Activated gamma-delta T cell (primary cell): ENCODE measurements around the gene HSPA1B.
A peak's percentile ranks its signal among the peaks of the same experiment; 100 is the strongest.
"Not testable (repeated sequence)": the region's sequence is repeated elsewhere in the genome, so short reads cannot be mapped to it uniquely, and the experiment has no call there.

Experiments used
- DNase-seq: peaks from one replicate; lab custom pipeline; 2025; lab: John Stamatoyannopoulos, UW
- total RNA-seq, 2 donors: gene quantifications; one replicate each; lab custom pipeline; 2026; lab: John Stamatoyannopoulos, UW

The HSPA1B gene
- 16.0 to 59.9 reads per million in 2 donors for total RNA-seq

DNA sequence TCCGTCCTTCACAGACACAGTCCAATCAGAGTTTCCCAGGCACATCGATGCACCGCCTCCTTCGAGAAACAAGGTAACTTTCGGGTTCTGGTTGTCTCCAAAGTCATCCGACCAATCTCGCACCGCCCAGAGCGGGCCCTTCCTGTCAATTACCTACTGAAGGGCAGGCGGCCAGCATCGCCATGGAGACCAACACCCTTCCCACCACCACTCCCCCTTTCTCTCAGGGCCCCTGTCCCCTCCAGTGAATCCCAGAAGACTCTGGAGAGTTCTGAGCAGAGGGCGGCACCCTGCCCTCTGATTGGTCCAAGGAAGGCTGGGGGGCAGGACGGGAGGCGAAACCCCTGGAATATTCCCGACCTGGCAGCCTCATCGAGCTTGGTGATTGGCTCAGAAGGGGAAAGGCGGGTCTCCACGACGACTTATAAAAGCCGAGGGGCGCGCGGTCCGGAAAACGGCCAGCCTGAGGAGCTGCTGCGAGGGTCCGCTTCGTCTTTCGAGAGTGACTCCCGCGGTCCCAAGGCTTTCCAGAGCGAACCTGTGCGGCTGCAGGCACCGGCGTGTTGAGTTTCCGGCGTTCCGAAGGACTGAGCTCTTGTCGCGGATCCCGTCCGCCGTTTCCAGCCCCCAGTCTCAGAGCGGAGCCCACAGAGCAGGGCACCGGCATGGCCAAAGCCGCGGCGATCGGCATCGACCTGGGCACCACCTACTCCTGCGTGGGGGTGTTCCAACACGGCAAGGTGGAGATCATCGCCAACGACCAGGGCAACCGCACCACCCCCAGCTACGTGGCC lies at the start of gene HSPA1B:
Gene HSPA1B, plus strand, starts transcription at position 453 of the 794 bp plus-strand sequence. Its CDS starts 213 bp downstream, at position 666.
- DNase-seq = peak; percentile 54

DNA sequence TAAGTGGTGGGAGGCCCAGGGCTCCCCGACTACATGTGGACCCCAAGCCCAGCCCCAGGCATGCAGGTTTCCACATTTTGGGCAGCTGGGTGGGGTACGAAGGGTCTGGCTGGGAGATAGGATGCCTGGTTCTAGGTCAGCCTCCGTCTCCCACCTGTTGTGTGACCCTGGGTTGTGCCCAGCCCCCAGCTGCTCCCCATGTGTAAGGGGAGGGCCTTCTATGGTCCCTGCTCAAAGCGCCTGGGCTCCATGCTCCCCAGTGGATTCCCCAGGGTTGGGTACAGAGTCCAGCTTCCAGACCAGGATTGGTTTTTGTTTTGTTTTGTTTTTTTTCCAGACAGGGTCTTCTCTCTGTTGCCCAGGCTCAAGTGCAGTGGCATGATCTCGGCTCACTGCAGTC lies 49.3 kb upstream of the HSPA1B start:
- DNase-seq = no peak

DNA sequence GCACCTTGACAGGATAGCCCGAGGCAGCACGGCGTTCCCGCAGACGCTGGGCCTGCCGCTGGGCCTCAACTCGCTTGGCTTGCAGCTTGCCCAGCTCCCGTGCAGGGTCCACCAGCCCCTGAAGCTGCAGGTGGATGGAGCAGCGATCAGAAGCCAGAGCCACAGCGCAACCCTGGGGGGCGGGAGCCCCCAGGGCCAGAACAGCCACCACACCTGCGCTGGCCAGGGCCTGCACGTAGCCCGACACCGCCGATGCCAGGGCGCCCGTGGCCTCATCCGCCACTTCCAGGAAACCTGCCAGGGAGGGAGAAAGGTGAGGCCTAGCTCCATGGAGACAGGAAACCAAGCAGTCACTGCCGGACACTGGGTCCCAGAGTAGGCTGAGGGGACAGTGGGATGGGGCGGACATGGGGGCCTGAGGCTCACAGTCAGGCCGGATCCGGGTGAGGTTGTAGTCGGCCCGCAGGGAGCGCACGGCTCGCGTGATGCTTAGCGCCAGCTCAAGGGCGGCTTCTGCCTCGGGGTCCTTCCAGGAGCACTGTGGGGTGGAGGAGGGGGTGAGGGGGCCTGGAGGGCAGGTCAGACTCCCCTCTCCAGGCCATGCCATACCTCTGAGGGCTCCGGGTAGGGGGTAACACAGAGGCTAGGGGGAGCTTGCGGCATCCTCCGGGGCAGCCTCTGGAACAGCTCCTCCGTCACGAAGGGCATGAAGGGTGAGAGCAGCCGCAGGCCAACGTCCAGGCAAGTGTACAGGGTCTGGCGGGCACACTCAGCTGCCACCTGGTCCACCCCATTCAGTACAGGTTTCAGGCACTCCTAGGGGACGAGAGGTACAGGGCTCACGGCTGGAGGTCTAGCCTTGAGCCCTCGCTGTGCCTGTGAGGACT lies 48.3 kb upstream of the HSPA1B start:
- DNase-seq = no peak

DNA sequence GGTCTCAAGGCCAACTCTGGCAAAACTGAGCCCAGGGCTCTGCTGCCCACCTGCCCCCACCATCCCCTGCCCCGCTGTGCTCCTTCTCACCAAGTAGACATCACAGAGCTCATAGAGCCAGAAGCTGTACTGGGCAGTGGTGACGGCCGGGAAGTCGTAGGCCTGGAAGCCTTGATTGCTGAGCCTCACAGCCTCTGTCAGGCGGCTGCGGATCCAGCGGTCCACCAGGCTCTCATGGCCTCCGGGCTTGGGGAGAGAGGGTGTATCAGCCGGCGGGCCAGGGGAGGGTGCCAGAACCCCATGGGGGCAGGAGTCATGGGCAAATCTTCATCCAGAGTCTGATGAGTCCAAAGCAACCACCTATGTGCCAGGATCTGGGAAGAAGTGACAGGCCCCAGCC lies 47.6 kb upstream of the HSPA1B start:
- no peak for DNase-seq

DNA sequence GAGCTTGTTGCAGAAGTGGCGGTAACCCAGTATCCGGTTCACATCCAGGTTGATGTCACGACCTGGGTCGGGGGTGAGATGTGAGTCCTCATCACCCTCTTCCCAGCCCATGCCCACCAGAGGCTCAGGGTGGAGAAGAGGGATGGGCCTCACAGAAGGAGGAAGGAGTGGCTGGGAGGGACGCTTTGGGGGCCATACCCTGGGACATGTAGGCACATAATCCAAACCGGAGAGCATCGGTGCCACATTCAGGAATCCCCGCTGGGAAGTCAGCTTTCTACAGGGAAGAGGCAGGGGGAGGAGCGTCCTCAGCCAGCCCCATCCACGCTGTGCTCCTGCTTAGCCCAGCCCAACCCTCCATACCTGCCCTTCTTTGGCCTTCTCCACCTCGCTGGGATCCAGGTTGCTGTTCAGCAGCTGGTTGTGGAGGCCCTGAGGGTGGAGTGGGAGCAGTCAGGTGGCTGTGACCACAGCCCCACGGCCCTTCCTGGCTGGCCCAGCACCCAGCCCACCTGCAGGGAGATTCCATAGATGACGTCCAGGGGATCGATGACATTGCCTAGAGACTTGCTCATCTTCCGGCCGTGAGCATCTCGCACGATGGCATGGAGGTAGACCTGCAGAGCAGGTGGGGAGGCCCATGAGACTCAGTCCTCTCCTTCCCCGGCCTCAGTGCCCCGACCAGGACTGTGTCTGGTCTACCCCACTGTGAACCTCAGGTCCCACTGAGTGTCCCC lies 46.9 kb upstream of the HSPA1B start:
- no peak for DNase-seq

DNA sequence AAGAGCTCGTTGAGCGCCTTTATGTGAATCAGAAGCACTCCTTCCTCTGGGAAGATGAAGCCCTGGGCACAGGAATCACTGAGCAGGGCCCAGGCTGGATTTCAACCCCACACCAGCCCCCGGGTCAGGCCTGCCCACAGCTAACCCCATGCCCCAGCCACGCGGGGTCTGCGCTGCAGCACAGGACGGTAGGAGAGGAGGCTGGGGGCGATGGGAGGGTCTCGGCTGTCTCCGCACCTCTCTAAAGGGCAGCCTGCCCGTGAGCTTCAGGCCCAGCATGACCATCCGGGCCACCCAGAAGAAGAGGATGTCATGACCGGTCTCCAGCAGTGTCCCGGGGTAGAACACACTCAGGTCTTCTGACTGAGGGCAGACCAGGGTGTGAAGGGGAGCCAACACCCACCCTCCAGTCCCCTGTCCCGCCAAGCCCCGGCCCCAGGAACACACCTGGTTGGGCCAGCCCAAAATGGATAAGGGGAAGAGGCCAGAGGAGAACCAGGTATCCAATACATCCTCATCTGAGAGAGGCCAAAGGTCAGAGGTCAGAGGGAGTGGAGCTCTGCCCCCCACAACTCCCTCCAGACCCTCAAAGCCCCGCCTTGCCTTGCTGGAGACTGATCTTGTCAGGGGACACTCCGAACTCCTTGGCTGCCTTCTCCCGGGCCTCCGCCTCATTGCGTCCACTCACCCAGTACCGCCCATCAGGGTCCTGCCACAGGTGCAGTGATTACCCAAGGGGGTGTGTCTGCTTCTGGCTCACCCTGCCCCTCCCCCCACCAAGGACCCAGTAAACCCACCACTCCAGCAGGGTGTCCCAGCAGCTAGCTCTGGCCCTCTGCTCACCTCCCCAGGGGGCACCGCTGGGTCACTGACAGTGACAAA lies 46.1 kb upstream of the HSPA1B start:
- DNase-seq = no peak

DNA sequence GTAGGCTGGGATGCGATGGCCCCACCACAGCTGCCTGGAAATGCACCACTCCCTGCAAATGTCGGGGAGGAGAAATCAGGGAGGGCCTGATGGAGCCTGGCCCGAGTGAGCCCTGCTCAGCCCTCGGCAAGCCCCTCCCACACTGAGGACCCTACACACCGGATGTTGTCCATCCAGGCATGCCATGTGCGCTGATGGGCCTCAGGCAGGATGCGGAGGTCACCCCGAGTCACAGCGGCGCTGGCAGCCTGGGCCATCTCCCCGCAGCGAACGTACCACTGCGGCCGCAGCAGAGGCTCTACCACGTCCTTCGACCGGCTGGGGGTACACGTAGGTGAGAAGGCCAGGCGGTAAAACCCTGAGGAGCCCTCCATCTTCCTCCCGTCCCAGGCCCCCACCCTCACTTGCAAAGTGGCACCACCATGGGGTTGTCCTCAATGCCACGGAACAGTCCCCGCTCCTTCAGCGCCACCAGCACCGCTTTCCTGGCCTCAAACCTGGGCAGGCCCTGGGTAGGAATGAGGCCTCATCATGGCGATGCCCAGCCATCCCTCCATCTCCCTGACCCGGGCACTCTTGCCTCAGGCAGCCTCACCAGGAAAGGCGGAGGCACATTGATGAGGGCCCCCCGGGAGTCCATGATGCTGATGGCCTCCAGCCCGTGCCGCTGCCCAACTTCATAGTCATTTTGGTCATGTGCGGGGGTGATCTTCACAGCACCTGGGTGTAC lies 45.2 kb upstream of the HSPA1B start:
- no peak for DNase-seq

DNA sequence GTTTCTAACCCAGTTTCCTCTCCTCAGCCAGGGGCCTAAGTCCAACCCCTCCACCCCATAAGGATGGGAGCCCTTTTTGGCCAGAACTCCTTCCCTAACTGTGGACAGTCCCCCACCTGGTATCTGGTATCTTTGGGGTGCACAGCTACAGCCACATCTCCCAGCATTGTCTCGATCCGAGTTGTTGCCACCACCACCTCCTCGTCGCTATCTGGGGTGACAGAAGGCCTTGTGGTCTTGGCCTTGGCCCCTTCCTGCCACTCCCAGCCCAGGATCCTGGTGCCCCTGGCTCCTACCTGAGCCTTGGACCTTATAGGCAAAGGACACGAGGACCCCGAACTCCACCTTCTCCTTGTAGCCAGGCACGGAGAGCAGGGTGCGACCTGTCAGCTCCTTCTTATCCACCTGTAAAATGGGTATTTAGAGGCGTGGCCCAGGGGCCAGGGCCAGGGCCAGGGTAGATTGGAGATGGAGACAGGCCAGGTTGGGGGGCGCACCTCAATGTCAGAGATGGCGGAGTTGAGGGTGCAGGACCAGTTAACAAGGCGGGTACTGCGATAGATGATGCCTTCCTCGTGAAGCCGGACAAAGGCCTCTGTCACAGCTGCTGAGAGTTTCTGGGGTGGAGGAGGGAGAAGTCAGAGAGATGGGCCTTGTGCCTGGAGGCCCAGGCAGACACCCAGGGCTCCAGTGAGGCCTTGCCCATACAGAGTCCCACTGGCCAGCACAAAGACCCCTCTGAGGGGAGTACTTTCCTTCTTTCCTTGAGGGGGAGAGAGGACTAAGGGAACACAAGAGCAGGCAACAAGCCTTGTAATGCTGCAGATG lies 43.2 kb upstream of the HSPA1B start:
- no peak for DNase-seq

DNA sequence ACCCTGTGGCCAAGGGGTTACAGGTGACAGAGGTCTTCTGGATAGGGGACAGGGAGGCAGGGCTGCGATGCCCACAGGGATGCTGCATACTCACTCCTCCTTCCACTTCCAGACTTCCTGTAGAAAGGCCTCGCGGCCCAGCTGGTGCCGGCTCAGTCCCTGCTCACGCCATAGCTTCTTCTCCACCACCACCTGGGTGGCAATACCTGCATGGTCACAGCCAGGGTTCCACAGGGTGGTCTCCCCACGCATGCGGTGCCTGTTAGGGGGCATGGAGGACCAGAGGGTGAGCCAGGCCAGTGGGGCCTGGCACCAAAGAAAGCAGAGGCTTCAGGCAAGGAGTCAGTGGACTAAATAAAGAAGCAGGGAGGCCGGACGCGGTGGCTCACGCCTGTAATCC lies 42.1 kb upstream of the HSPA1B start:
- DNase-seq = no peak

DNA sequence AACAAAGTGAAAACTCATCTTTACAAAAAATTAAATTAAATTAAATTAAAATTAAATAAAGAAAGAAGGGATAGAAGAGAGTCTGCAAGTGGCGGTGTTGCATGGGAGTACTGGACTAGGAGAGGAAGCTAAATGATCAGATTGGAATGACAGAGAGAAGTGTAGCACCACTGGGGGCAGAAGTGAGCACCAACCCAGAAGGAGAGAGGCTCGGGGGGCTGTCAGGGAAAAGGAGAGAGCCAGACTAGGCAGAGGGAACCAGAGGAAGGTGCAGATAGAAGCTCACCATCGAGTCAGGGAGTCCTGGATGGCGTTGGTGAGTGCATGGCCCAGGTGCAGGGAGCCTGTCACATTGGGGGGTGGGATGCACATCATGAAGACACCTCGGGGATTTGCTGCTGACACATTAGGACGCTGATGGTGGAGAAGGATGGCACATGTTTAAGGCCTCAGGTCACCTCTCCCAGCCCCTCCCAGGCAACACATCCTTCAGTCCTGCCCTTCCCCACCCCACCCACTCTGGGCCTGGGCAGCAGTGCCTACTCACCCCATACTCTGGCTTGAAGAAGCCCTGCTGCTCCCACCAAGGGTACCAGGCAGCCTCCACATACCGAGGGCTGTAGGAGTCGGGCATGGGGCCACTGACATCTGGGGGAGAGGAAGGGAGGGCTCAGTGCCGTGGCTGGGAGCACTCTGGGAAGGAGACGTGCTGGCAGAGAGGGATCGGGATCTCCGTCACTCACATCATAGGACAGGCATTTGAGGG lies 36.0 kb upstream of the HSPA1B start:
- no peak for DNase-seq

DNA sequence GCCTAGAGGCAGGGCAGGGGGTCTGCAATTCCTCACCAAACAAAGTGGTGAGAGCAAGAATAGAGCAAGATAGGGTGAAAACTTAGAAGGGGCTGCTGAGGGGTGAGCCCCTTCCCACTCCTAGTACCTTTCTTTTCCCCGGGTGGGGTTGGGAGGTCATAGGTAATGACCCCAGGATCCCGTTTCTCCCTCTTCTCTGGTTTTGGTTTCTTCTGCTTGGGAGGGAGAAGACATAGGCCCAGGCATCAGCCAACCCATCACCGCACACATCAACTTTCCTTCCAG lies 35.5 kb upstream of the HSPA1B start:
- DNase-seq = no peak

DNA sequence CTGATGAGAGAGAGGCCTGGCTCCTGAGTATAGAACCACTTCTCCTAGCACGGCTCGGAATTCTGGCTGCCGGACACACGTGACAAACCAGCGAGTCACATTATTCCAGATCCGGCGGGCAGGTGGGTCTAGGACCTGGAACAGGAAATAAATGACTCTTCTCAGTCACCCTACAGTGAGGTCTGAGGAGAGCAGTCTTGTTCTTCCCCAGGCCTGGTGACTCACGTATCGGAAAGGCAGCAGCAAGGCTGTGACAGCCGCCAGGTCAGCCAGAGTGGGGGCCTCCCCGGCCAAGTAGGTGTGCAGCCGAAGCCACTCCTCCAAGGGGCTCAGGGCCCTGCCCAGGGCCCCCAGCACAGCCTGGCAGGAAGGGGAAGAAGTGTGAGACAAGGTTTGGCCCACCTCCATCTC lies 34.8 kb upstream of the HSPA1B start:
- no peak for DNase-seq

DNA sequence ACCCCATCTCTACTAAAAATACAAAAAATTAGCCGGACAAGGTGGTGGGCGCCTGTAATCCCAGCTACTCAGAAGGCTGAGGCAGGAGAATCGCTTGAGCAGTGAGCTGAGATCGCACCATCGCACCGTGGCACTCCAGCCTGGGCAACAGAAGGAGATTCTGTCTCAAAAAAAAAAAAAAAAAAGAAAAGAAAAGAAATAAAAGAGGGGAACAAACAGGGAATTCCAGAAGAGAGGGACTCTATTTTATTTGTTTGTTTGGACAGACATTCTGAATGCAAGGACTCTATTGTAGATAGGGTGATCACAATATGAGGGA lies 33.7 kb upstream of the HSPA1B start:
- not testable (repeated sequence) for DNase-seq

DNA sequence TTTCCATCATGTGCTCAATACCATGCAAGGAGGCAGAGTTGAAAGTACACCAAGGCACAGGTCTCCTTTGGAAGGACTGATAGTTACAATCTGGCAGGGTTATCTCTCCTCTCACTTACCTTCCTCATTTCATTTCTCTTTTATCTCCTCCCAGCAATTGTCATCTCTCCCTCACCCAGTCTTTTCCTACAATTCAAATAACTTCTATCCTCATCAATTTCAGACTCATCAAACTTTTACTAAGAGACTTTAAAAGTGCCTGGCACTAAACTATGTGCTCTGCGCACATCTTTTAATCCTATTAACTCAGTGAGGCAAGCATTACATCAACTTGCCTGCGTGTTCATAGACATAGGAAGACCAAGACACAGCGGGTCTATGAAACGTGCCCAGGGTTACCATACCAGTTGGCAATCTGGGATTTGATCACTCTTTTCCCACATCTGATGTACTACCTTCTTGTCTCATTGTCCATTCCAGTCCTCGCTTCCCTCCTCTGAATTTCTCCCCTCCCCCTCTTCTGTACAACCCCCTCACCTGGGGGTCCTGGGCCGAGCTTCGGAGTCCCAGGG lies 33.2 kb upstream of the HSPA1B start:
- DNase-seq = no peak

DNA sequence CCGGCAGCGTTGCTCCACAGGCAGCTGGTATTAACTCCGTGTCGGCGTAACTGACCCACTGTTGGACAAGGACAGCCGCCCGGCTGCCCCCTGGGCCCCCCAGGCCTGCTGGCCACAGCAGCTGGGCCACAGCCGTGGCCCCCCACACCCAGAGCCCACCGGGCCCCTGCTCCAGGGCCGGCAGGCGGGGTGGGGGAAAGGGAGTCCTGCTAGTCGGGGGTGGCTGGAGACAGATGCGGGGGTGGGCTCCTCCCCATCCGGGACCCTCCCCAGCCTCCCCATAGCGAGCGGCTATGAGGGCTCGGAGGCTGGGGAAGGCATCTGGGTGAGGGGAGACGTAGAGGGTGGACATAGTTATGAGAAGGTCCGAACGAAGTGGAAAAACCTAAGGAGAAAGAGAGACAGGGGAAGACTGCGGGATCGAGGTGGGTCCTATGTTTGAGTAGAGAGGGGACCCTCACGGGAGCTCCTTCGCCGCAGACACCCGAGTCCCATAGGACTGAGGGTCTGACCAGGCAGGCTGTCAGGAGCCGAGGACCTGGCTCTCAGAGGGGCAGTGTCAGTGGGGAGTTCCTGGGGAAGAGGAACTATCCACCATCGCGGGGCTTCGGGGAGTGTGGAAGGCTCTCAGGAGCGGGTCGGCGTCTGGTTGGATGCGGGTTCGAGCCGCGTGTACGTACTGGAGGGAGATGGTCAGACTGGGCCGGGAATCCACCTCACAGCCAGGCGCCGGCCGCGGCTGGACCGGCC lies 32.5 kb upstream of the HSPA1B start:
- no peak for DNase-seq

DNA sequence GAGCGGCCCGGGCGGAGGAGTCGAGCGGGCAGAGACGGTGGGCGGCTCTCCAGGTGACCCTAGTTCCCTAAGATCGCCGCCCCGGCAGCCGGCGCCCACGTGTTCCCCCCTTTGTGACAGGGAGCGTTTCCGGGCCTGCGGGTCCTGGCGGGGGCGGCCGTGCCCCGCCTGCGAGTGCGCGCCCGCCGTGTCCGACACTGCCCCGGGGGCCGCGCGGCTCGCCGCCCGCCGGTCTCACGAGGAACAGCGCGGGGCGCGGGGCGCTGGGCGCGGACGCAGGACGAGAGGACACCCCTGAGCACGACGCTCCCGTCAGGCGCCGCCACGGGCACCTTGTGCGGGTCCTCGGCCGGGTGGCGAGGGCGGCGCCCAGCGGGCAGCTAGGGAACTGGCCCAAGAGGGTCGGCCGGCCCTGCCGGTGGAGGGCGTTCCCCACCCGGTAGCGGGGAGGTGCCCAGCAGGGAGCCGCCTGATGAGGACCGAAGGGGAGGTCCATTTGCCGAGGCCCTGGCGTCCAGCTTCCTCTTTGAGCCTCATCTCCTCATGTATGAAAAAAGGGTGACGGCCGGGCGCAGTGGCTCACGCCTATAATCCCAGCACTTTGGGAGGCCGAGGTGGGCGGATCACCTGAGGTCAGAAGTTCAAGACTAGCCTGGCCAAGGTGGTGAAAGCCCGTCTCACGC lies 31.8 kb upstream of the HSPA1B start, which contains the start of gene VARS1:
Gene VARS1, minus strand, starts transcription at position 137 of the 683 bp plus-strand sequence. CDS start 535 bp downstream, outside the sequence.
- peak; percentile 69 for DNase-seq

DNA sequence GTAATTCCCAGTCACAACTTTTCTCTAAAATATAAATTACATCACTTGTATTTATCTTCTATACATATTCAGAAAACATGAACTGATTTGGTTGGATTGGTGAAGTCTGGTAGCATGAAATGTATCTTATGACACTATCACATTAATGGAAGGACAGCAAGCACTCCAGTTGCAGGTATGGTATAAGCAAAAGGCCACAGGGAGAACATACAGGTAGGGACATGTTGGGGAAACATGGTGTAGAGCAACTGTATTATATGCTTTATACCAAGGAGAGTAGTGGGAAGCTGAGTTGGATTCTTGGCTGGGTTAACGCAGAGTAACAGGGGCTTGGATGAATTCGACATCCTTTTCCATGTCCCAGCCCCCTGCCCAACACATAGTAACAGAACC lies 30.5 kb upstream of the HSPA1B start:
- DNase-seq = no peak
